MCF 10A (cell line): ENCODE measurements around the gene FAM81A. TPM values are rescaled to one million over a fixed set of nuclear protein-coding genes. Genes with fewer than 3 reads are reported as not detected.
"Not testable (repeated sequence)": the region's sequence is repeated elsewhere in the genome, so short reads cannot be mapped to it uniquely, and the experiment has no call there.

Experiments used
- BruUV-seq: library from RNA; stranded (reverse); fragments of 400-500 nt; replicated peaks from 2 replicates; lab custom pipeline; 2021; lab: Mats Ljungman, UMichigan
- CTCF ChIA-PET: fragments of 300-600 bp; sonication (Branson Sonifier 250); formaldehyde crosslinking; extraction: SDS; loops from one replicate; lab custom pipeline; 2021; ENCODE audit warnings: antibody characterized with exemption, inconsistent platforms; lab: Yijun Ruan, JAX
- POLR2A ChIA-PET: fragments of 300-600, 350-650 bp; sonication (Branson Sonifier 250); formaldehyde crosslinking; extraction: SDS; loops from one replicate; lab custom pipeline; 2020; ENCODE audit warnings: antibody characterized with exemption, inconsistent platforms; lab: Yijun Ruan, JAX
- DNase-seq: peaks from one replicate; pipeline ENCODE4 v3.0.0-alpha.2; 2018; ENCODE audit not compliant: unreplicated experiment
- H3K27ac Mint-ChIP-seq: one replicate; pipeline ENCODE4 v1.8.0; 2022; ENCODE audit warnings: mild to moderate bottlenecking, low read depth, mixed read lengths; ENCODE audit not compliant: unreplicated experiment
- H3K27me3 Mint-ChIP-seq: one replicate; pipeline ENCODE4 v1.8.0; 2022; ENCODE audit warnings: mixed read lengths; ENCODE audit not compliant: insufficient read depth, unreplicated experiment
- H3K36me3 Mint-ChIP-seq: one replicate; pipeline ENCODE4 v1.8.0; 2022; ENCODE audit warnings: mild to moderate bottlenecking, moderate library complexity, mixed read lengths; ENCODE audit not compliant: insufficient read depth, unreplicated experiment
- H3K4me1 Mint-ChIP-seq: one replicate; pipeline ENCODE4 v1.8.0; 2022; ENCODE audit warnings: mixed read lengths; ENCODE audit not compliant: insufficient read depth, unreplicated experiment
- H3K4me3 Mint-ChIP-seq: one replicate; pipeline ENCODE4 v1.8.0; 2022; ENCODE audit warnings: mild to moderate bottlenecking, moderate library complexity, mixed read lengths; ENCODE audit not compliant: unreplicated experiment
- H3K9me3 Mint-ChIP-seq: one replicate; pipeline ENCODE4 v1.8.0; 2022; ENCODE audit warnings: mixed read lengths; ENCODE audit not compliant: unreplicated experiment
- CTCF ChIP-seq: fragments of 200-600 bp; IDR thresholded peaks from one replicate; pipeline ENCODE4 v1.8.0; 2022; ENCODE audit warnings: antibody characterized with exemption, mild to moderate bottlenecking; ENCODE audit not compliant: unreplicated experiment
- intact Hi-C: fragments of 100-400 bp; cut with micrococcal nuclease; formaldehyde crosslinking; loops from 2 replicates; pipeline ENCODE4 v1.14.1; 2022
- total RNA-seq: library from RNA; stranded (reverse); gene quantifications from 2 replicates; pipeline ENCODE4 v1.2.3, GENCODE V29; 2022

FAM81A gene
- total RNA-seq, 1 experiment from 2014 or later, result 1.1 TPM

DNA sequence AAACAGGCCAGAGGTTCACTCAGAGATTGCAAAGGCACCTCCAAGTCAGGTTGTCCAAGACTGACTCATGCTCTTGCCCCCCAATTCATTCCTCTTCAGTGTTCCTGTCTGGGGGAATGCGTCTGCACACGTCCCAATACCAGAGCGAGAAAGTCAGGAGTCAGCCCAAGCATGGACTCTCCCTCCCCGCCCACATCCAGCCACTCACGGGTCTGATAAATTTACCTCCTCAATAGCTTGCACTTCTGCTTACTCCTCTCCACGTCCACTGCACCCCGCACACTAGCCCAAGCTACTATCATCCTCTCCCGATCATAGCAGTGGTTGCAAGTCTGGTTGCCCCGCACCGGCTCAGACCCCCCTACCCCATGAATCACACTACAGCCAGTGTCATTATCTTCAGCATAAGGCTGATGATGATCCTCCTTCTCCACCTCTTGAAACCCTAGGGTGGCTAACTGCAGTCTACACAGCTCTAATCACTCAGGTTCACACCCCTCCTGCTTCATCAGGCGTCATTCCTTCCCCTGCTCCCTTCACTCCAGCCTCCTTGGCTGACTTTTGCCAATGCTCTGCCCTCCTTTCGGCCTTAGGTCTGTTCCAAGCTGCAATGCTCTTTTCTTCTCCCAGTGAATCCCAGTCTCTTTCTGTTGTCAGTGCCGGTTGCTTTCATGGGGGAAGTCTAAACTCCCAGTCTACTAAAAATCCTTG, 37.7 kb upstream of the FAM81A start:
- Mint-ChIP-seq H3K4me1 (peaks cover 6% of the 10 kb centered on the region), H3K36me3 (no peaks in the 10 kb centered on the region), H3K27me3 (no peaks in the 10 kb centered on the region), H3K9me3 (no peaks in the 10 kb centered on the region), H3K4me3 (no peak overlapping the region), H3K27ac (no peak overlapping the region)
- POLR2A ChIA-PET, result no interaction called here
- DNase-seq, result no peak
- CTCF ChIA-PET, result no interaction called here
- BruUV-seq, result no TSS peak
- intact Hi-C loops, result no loop called here
- no peak for TF ChIP-seq CTCF

GRCh38 chr15:59401051-59401823, 36.7 kb upstream of the FAM81A start:
- H3K27me3 Mint-ChIP-seq, H3K4me1 Mint-ChIP-seq, intact Hi-C loops, H3K4me3 Mint-ChIP-seq, POLR2A ChIA-PET, H3K27ac Mint-ChIP-seq, DNase-seq, H3K9me3 Mint-ChIP-seq, CTCF ChIA-PET, BruUV-seq, H3K36me3 Mint-ChIP-seq: not testable (repeated sequence)

GRCh38 chr15:59401824-59402569, 36.0 kb upstream of the FAM81A start:
- Mint-ChIP-seq H3K4me3 (no peak overlapping the region), H3K4me1 (peaks cover 6% of the 10 kb centered on the region), H3K27me3 (no peaks in the 10 kb centered on the region), H3K9me3 (no peaks in the 10 kb centered on the region), H3K36me3 (peaks cover 6% of the 10 kb centered on the region), H3K27ac (no peak overlapping the region)
- BruUV-seq, result no TSS peak
- TF ChIP-seq CTCF, result no peak
- no peak for DNase-seq
- POLR2A ChIA-PET, result no interaction called here
- intact Hi-C loops, result no loop called here
- CTCF ChIA-PET, result no interaction called here

DNA sequence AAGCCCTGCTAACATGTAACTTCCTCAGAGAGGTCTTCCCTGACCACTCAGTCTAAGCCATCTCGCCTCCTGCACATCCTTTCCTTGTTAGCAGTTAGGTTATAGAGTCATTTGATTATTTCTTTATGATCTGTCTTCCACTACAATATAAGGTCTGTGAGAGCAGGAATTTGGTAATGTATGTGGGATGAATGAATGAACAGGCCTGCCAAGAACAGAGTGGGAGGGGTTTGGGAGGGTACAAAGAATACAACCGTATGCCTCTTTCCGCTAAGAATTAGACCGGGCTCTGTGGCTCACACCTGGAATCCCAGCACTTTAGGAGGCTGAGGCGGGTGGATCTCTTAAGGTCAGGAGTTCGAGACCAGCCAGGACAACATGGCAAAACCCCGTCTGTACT, 32.9 kb upstream of the FAM81A start:
- TF ChIP-seq CTCF, result no peak
- Mint-ChIP-seq H3K36me3 (peaks cover 6% of the 10 kb centered on the region), H3K4me1 (peaks cover 5% of the 10 kb centered on the region), H3K4me3 (no peak overlapping the region), H3K9me3 (no peaks in the 10 kb centered on the region), H3K27me3 (no peaks in the 10 kb centered on the region), H3K27ac (no peak overlapping the region)
- DNase-seq, result no peak
- intact Hi-C loops, result no loop called here
- CTCF ChIA-PET, result interaction anchor here (0.7 kb wide), 1 partner anchor 158 kb away, joined by 3 read pairs; no protein-coding TSS in a partner anchor
- POLR2A ChIA-PET, result no interaction called here
- no TSS peak for BruUV-seq
